Measurements from ENCODE around the gene HIGD2A. TPM values are rescaled to one million over a fixed set of nuclear protein-coding genes. Genes with fewer than 3 reads are reported as not detected.

The HIGD2A gene
- total RNA-seq, 3 donors from 2014 or later: 186 to 257 (median 198) TPM

DNA sequence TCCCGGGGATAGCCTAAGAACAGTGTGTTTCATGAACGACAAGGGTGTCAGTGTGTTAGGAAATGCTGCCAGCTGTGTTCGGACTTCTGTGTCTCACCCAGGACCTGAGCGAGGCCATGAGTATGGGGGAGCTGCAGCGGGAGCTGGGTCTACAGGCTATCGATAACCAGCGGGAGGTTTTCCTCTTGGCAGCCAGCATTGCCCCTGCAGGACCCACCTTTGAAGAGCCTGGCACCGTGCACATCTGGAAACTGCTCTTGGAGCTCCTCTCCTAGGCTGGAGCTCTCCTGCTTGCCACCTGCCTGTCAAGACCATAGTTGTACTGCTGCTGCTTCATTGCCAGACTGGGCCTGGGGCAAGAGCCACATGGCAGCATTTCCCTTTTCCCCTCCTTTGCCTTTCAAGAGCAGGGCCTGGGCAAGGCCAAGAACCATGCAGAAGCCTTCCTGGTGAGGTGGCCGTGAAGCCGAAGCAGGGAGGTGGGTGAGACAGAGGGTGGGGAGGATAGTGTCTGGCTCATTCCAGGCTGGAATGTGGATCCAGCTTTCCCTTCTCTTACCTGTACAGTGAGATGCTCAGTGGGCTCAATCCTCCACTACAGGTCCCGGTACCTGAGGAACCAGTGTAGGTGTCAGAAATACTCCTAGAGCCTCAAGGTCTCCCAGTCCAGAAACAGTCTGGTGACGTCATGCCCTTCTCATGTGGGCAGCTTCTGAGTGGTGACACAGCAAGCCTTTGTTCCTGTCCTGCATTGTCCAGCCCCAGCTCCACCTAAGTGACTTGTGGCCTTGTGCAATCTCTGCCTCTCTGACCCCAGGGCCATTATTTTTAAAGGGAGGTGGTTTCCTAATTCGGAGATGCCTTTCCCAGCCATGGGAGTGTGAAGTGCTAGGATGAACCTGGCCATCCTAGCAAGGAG lies 16.7 kb upstream of the HIGD2A start:
- Histone ChIP-seq H3K36me3 (ENCODE audit: low read depth) (no peaks in the 10 kb centered on the region), H3K9me3 (no peaks in the 10 kb centered on the region), H3K4me3 (no peak overlapping the region), H3K4me1 (ENCODE audit: low read depth) (no peaks in the 10 kb centered on the region)
- DNase-seq (no peak), ATAC-seq (no peak)
- intact Hi-C loops (cut with DNase I, micrococcal nuclease): no loop called here
- TF ChIP-seq, protein P1, sequence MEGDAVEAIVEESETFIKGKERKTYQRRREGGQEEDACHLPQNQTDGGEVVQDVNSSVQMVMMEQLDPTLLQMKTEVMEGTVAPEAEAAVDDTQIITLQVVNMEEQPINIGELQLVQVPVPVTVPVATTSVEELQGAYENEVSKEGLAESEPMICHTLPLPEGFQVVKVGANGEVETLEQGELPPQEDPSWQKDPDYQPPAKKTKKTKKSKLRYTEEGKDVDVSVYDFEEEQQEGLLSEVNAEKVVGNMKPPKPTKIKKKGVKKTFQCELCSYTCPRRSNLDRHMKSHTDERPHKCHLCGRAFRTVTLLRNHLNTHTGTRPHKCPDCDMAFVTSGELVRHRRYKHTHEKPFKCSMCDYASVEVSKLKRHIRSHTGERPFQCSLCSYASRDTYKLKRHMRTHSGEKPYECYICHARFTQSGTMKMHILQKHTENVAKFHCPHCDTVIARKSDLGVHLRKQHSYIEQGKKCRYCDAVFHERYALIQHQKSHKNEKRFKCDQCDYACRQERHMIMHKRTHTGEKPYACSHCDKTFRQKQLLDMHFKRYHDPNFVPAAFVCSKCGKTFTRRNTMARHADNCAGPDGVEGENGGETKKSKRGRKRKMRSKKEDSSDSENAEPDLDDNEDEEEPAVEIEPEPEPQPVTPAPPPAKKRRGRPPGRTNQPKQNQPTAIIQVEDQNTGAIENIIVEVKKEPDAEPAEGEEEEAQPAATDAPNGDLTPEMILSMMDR (IDR thresholded peaks at IDR 0.05): no peak

DNA sequence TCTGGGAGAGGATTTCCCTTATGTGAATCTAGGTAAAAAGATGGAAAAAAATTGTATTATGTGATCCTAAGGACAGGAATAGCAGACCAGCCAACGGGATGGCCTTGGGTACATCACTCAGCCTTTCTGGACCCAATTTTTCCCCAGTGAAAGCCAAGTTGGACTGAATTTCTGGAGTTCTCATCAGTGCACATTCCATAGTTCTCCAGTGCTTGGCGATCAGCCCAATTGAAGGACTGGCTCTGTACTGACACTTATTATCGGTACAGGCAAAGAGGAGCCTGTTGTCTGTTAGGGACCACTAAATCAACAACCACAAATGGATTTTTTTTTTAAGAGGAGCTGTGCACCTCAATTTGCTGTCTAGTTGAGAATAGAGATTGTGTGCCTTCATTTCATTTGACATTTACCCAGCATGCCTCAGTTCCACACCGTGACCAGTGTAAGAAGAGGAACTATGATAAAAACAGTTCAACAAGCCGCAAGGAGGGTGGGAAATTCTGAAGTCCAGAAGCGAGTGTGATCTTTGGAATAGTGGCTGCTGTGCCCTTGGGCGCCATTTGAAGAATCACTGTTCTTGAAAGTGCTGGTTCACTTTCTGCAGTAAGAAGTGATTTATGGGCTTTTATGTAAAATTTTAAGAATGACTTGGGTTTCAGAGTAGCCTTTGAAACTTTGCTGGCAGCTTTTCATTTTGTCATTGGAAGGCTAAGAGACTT lies 15.3 kb upstream of the HIGD2A start:
- Histone ChIP-seq H3K4me1 (ENCODE audit: low read depth) (no peaks in the 10 kb centered on the region), H3K36me3 (ENCODE audit: low read depth) (no peaks in the 10 kb centered on the region), H3K4me3 (no peak overlapping the region), H3K9me3 (no peaks in the 10 kb centered on the region)
- no peak for ATAC-seq
- TF ChIP-seq, protein P1 (IDR thresholded peaks at IDR 0.05): no peak
- intact Hi-C loops (cut with DNase I, micrococcal nuclease): no loop called here
- no peak for DNase-seq

DNA sequence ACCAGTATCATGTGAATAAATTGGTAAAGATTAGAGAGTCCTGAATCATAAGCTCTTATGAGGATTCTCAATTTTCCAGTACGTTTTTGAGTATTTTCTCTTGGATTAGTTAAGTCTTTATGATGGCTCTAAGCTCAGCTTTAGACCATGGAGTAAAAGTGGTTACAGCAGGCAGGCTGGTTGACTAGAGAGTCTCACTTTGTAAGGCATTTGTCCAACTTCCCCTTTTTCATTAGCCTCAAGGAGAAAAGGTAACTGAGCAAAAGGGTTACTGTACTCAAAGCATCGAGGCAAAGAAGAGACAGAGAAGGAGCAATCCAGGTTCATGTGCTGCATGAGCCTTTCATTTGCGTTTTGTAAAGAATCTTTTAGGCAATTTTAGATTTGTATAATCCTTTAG lies 8.7 kb upstream of the HIGD2A start:
- no peak for DNase-seq
- Histone ChIP-seq H3K4me1 (ENCODE audit: low read depth) (no peaks in the 10 kb centered on the region), H3K9me3 (no peaks in the 10 kb centered on the region), H3K4me3 (no peak overlapping the region), H3K36me3 (ENCODE audit: low read depth) (no peaks in the 10 kb centered on the region)
- TF ChIP-seq, protein P1 (IDR thresholded peaks at IDR 0.05): no peak
- no peak for ATAC-seq
- intact Hi-C loops (cut with DNase I, micrococcal nuclease): no loop called here

DNA sequence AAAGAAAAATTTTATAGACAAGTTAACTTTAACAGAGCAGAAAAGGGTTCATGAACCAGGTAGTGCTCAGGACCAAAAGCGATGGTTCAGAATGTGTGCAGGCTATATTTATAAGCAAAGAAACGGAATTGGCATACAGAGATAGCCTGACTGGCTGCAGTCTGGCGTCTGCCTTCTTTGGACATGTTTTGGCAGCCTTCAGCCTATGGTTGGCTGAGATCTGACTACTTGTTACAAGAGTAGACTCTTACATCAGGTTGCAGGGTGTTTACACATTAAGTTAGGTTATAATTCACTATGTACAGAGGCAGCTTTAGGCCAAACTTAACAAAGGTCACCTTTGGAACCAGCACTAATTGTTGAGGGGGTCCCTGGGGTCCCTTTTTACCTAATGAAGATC lies 7.1 kb upstream of the HIGD2A start:
- ATAC-seq (no peak), DNase-seq (no peak)
- no peaks in the 10 kb centered on the region for H3K4me1 ChIP-seq (ENCODE audit: low read depth)
- H3K36me3 ChIP-seq (ENCODE audit: low read depth): no peaks in the 10 kb centered on the region
- intact Hi-C loops (cut with DNase I, micrococcal nuclease): no loop called here
- TF ChIP-seq, protein P1 (IDR thresholded peaks at IDR 0.05): no peak
- H3K9me3 ChIP-seq: no peaks in the 10 kb centered on the region
- no peak overlapping the region for H3K4me3 ChIP-seq

DNA sequence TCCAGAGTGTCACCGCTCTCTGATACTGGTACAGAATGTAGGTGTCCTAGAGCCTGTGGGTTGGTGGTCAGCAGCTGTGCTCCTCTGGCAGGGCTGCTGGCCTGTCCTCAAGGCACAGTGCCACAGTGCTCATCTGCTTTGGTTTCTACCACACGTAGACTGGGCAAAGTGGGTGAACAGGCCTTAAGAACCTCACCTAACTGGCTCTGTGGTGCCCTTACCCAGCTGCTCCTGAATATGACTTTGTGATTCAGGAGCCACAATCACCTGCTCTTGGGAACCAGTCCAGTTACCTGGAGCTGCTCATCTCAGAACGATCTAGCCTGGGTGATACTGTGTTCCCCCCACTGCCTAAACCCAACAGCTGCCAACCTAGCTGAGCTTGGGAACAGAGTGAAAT lies 6.6 kb upstream of the HIGD2A start:
- intact Hi-C loops (cut with DNase I, micrococcal nuclease): no loop called here
- no peak overlapping the region for H3K4me3 ChIP-seq
- H3K9me3 ChIP-seq: no peaks in the 10 kb centered on the region
- DNase-seq: no peak
- TF ChIP-seq, protein P1 (IDR thresholded peaks at IDR 0.05): no peak
- no peaks in the 10 kb centered on the region for H3K36me3 ChIP-seq (ENCODE audit: low read depth)
- ATAC-seq: no peak
- H3K4me1 ChIP-seq (ENCODE audit: low read depth): peaks cover 2% of the 10 kb centered on the region

All from mucosa of descending colon (tissue), 3 donors.